ENCODE measurements around the gene CMIP. TPM values are rescaled to one million over a fixed set of nuclear protein-coding genes. Genes with fewer than 3 reads are reported as not detected.
"Not testable (repeated sequence)": the region's sequence is repeated elsewhere in the genome, so short reads cannot be mapped to it uniquely, and the experiment has no call there.

The CMIP gene
- total RNA-seq, 1 experiment from 2014 or later: 68.0 TPM

GRCh38 chr16:81688182-81688581, 243.6 kb downstream of the CMIP start:
- Mint-ChIP-seq H3K27me3 (ENCODE audit: insufficient read depth, unreplicated experiment) (no peaks in the 10 kb centered on the region), H3K36me3 (ENCODE audit: insufficient read depth, unreplicated experiment) (peaks cover 30% of the 10 kb centered on the region), H3K4me1 (ENCODE audit: low read depth, unreplicated experiment) (no peaks in the 10 kb centered on the region), H3K9me3 (ENCODE audit: unreplicated experiment) (no peaks in the 10 kb centered on the region), H3K27ac (ENCODE audit: unreplicated experiment) (no peak overlapping the region), H3K4me3 (ENCODE audit: unreplicated experiment) (no peak overlapping the region)
- Histone ChIP-seq H3K36me3 (ENCODE audit: control insufficient read depth, insufficient read depth, low read length) (peaks cover 2% of the 10 kb centered on the region), H3K9me3 (no peaks in the 10 kb centered on the region), H3K4me1 (no peaks in the 10 kb centered on the region), H3K27me3 (replicated peaks; ENCODE audit: control insufficient read depth, insufficient read depth, low read length) (no peaks in the 10 kb centered on the region), H3K4me3 (ENCODE audit: low read depth, low read length) (no peak overlapping the region)
- intact Hi-C loops (cut with micrococcal nuclease; ENCODE audit: unreplicated experiment): no loop called here
- no peak for TF ChIP-seq CTCF (IDR thresholded peaks at IDR 0.05; ENCODE audit: insufficient read depth in 1 of 2, low read depth in 1 of 2, low read length in 1 of 2, severe bottlenecking in 1 of 2, unreplicated experiment in 1 of 2)
- ChIA-PET POLR2A (no interaction called here), CTCF (interaction anchor here (1.4 kb wide), 1 partner anchor 9 kb away, joined by 4 read pairs; no protein-coding TSS in a partner anchor)
- no peak for DNase-seq
- no TSS peak for BruUV-seq (replicated peaks)

GRCh38 chr16:81688839-81689238, 244.2 kb downstream of the CMIP start:
- H3K4me1 Mint-ChIP-seq (ENCODE audit: low read depth, unreplicated experiment); H3K27ac Mint-ChIP-seq (ENCODE audit: unreplicated experiment); POLR2A ChIA-PET; H3K27me3 Mint-ChIP-seq (ENCODE audit: insufficient read depth, unreplicated experiment); CTCF ChIA-PET; H3K27me3 ChIP-seq (replicated peaks; ENCODE audit: control insufficient read depth, insufficient read depth, low read length); H3K36me3 ChIP-seq (ENCODE audit: control insufficient read depth, insufficient read depth, low read length); H3K4me3 ChIP-seq (ENCODE audit: low read depth, low read length); H3K4me1 ChIP-seq; H3K9me3 ChIP-seq; intact Hi-C loops (cut with micrococcal nuclease; ENCODE audit: unreplicated experiment); H3K9me3 Mint-ChIP-seq (ENCODE audit: unreplicated experiment); DNase-seq; H3K4me3 Mint-ChIP-seq (ENCODE audit: unreplicated experiment); BruUV-seq (replicated peaks): not testable (repeated sequence)
- H3K36me3 Mint-ChIP-seq (ENCODE audit: insufficient read depth, unreplicated experiment): peaks cover 31% of the 10 kb centered on the region

- Histone ChIP-seq H3K27me3 (replicated peaks; ENCODE audit: control insufficient read depth, insufficient read depth, low read length) (no peaks in the 10 kb centered on the region), H3K9me3 (no peaks in the 10 kb centered on the region), H3K4me1 (no peaks in the 10 kb centered on the region), H3K36me3 (ENCODE audit: control insufficient read depth, insufficient read depth, low read length) (peaks cover 4% of the 10 kb centered on the region), H3K4me3 (ENCODE audit: low read depth, low read length) (no peak overlapping the region)
- no peak for TF ChIP-seq CTCF (IDR thresholded peaks at IDR 0.05; ENCODE audit: insufficient read depth in 1 of 2, low read depth in 1 of 2, low read length in 1 of 2, severe bottlenecking in 1 of 2, unreplicated experiment in 1 of 2)
- Mint-ChIP-seq H3K4me1 (ENCODE audit: low read depth, unreplicated experiment) (no peaks in the 10 kb centered on the region), H3K4me3 (ENCODE audit: unreplicated experiment) (no peak overlapping the region), H3K27ac (ENCODE audit: unreplicated experiment) (no peak overlapping the region), H3K9me3 (ENCODE audit: unreplicated experiment) (no peaks in the 10 kb centered on the region), H3K36me3 (ENCODE audit: insufficient read depth, unreplicated experiment) (peaks cover 17% of the 10 kb centered on the region), H3K27me3 (ENCODE audit: insufficient read depth, unreplicated experiment) (no peaks in the 10 kb centered on the region)
- ChIA-PET POLR2A (no interaction called here), CTCF (no interaction called here)
- DNase-seq: no peak
- intact Hi-C loops (cut with micrococcal nuclease; ENCODE audit: unreplicated experiment): no loop called here
- BruUV-seq (replicated peaks): no TSS peak
Observed at GRCh38 chr16:81692021-81692420, 247.4 kb downstream of the CMIP start.

- no peaks in the 10 kb centered on the region for H3K4me1 ChIP-seq
- Mint-ChIP-seq H3K36me3 (ENCODE audit: insufficient read depth, unreplicated experiment) (peaks cover 17% of the 10 kb centered on the region), H3K9me3 (ENCODE audit: unreplicated experiment) (no peaks in the 10 kb centered on the region), H3K4me3 (ENCODE audit: unreplicated experiment) (no peak overlapping the region), H3K27ac (ENCODE audit: unreplicated experiment) (no peak overlapping the region), H3K4me1 (ENCODE audit: low read depth, unreplicated experiment) (no peaks in the 10 kb centered on the region), H3K27me3 (ENCODE audit: insufficient read depth, unreplicated experiment) (no peaks in the 10 kb centered on the region)
- ChIA-PET CTCF (no interaction called here), POLR2A (no interaction called here)
- no peak overlapping the region for H3K4me3 ChIP-seq (ENCODE audit: low read depth, low read length)
- no peaks in the 10 kb centered on the region for H3K9me3 ChIP-seq
- intact Hi-C loops (cut with micrococcal nuclease; ENCODE audit: unreplicated experiment): no loop called here
- no peaks in the 10 kb centered on the region for H3K27me3 ChIP-seq (replicated peaks; ENCODE audit: control insufficient read depth, insufficient read depth, low read length)
- no peak for TF ChIP-seq CTCF (IDR thresholded peaks at IDR 0.05; ENCODE audit: insufficient read depth in 1 of 2, low read depth in 1 of 2, low read length in 1 of 2, severe bottlenecking in 1 of 2, unreplicated experiment in 1 of 2)
- H3K36me3 ChIP-seq (ENCODE audit: control insufficient read depth, insufficient read depth, low read length): peaks cover 4% of the 10 kb centered on the region
- no TSS peak for BruUV-seq (replicated peaks)
- no peak for DNase-seq
Observed at GRCh38 chr16:81692571-81692970, 248.0 kb downstream of the CMIP start.
